CD8-positive, alpha-beta memory T cell (primary cell): ENCODE results near the gene CAPG. TPM values are rescaled to one million over a fixed set of nuclear protein-coding genes. Genes with fewer than 3 reads are reported as not detected.
"Not testable (repeated sequence)": the region's sequence is repeated elsewhere in the genome, so short reads cannot be mapped to it uniquely, and the experiment has no call there.

Source experiments
- CTCF ChIA-PET: fragments of 350-600 bp; sonication (Branson Sonifier 250); formaldehyde crosslinking; loops from one replicate; lab custom pipeline; 2021; ENCODE audit warnings: antibody characterized with exemption; lab: Charles Lee
- POLR2A ChIA-PET: fragments of 350-600 bp; sonication (Branson Sonifier 250); formaldehyde crosslinking; loops from one replicate; lab custom pipeline; 2021; ENCODE audit warnings: antibody characterized with exemption; lab: Charles Lee
- DNase-seq, 5 donors: peaks; one replicate each; pipeline versions ENCODE4 v3.0.0 to v3.0.0-alpha.2; 2020 to 2022; ENCODE audit warnings: mixed read lengths in 1 of 5
- H3K27ac ChIP-seq: one replicate; pipeline ENCODE4 v1.7.0; 2013; ENCODE audit warnings: low read depth, mild to moderate bottlenecking, low read length, moderate library complexity
- H3K27me3 ChIP-seq: 2 replicates; pipeline ENCODE4 v1.7.0; 2013; ENCODE audit warnings: low read length, mild to moderate bottlenecking; ENCODE audit not compliant: insufficient read depth, poor library complexity, severe bottlenecking
- H3K36me3 ChIP-seq: 2 replicates; pipeline ENCODE4 v1.7.0; 2013; ENCODE audit warnings: mild to moderate bottlenecking, low read length, moderate library complexity; ENCODE audit not compliant: insufficient read depth
- H3K4me1 ChIP-seq: 2 replicates; pipeline ENCODE4 v1.7.0; 2013; ENCODE audit warnings: mild to moderate bottlenecking, low read length, moderate library complexity; ENCODE audit not compliant: insufficient read depth
- H3K4me3 ChIP-seq: 2 replicates; pipeline ENCODE4 v1.7.0; 2013; ENCODE audit warnings: mild to moderate bottlenecking, low read length
- H3K9me3 ChIP-seq: 2 replicates; pipeline ENCODE4 v1.7.0; 2013; ENCODE audit warnings: mild to moderate bottlenecking, low read length
- H3K27ac Mint-ChIP-seq, 8 donors: one replicate each; pipeline ENCODE4 v1.8.0; 2020 to 2021; ENCODE audit warnings: mixed read lengths in 8 of 8, mild to moderate bottlenecking in 6 of 8, inconsistent platforms in 3 of 8, moderate library complexity in 3 of 8
- H3K27me3 Mint-ChIP-seq, 2 donors: one replicate each; pipeline ENCODE4 v1.8.0; 2020 to 2021; ENCODE audit warnings: mixed read lengths in 2 of 2, mild to moderate bottlenecking in 1 of 2, moderate library complexity in 1 of 2
- H3K36me3 Mint-ChIP-seq, 3 donors: one replicate each; pipeline ENCODE4 v1.8.0; 2020 to 2021; ENCODE audit warnings: mixed read lengths in 3 of 3, inconsistent platforms in 1 of 3, mild to moderate bottlenecking in 1 of 3
- H3K4me1 Mint-ChIP-seq, 3 donors: one replicate each; pipeline ENCODE4 v1.8.0; 2020 to 2021; ENCODE audit warnings: mixed read lengths in 3 of 3, inconsistent platforms in 1 of 3, mild to moderate bottlenecking in 1 of 3
- H3K4me3 Mint-ChIP-seq, 7 donors: one replicate each; pipeline ENCODE4 v1.8.0; 2020 to 2021; ENCODE audit warnings: mixed read lengths in 7 of 7, mild to moderate bottlenecking in 6 of 7, moderate library complexity in 4 of 7, inconsistent platforms in 2 of 7
- H3K9me3 Mint-ChIP-seq, 5 donors: one replicate each; pipeline ENCODE4 v1.8.0; 2020 to 2022; ENCODE audit warnings: mixed read lengths in 5 of 5, mild to moderate bottlenecking in 3 of 5, moderate library complexity in 2 of 5, inconsistent platforms in 1 of 5
- polyA plus RNA-seq: library from polyadenylated mRNA; unstranded; fragments of 300-500 nt; fragmentation: Illumina TruSeq; gene quantifications from one replicate; pipeline ENCODE4 v1.2.3, GENCODE V29; 2021
- total RNA-seq, 2 experiments: library from RNA; stranded (reverse); gene quantifications; one replicate each; pipeline ENCODE4 v1.2.3, GENCODE V29; 2021

Gene CAPG
- total and polyA plus RNA-seq, 3 experiments from 2014 or later: 22.3 to 36.0 (median 22.8) TPM

- peaks cover 10% of the 10 kb centered on the region for H3K36me3 ChIP-seq
- POLR2A ChIA-PET: interaction anchor here (0.6 to 0.7 kb wide), 2 partner anchors 31 to 48 kb away, joined by 3 to 8 read pairs; partner anchors contain the start of gene SH2D6
Measured at GRCh38 chr2:85387754-85388153, 22.4 kb downstream of the CAPG start.

GRCh38 chr2:85385746-85386145 lies 24.4 kb downstream of the CAPG start:
- no peaks in the 10 kb centered on the region for H3K27me3 ChIP-seq
- Mint-ChIP-seq H3K27ac (peak overlapping the region in 1 of 8 donors; percentile 46), H3K9me3 (no peaks in the 10 kb centered on the region), H3K36me3 (peaks cover 4 to 75% (median 10%) of the 10 kb centered on the region in 3 donors), H3K4me1 (no peaks in the 10 kb centered on the region), H3K4me3 (no peak overlapping the region), H3K27me3 (no peaks in the 10 kb centered on the region)
- DNase-seq: no peak
- H3K9me3 ChIP-seq: no peaks in the 10 kb centered on the region
- H3K36me3 ChIP-seq: peaks cover 10% of the 10 kb centered on the region
- no peaks in the 10 kb centered on the region for H3K4me1 ChIP-seq
- no peak overlapping the region for H3K27ac ChIP-seq
- ChIA-PET CTCF (interaction anchor here (0.6 kb wide), 1 partner anchor 23 kb away, joined by 3 read pairs; no protein-coding TSS in a partner anchor), POLR2A (interaction anchor here (0.5 kb wide), 1 partner anchor 152 kb away, joined by 3 read pairs; no protein-coding TSS in a partner anchor)
- H3K4me3 ChIP-seq: no peak overlapping the region

More at GRCh38 chr2:85387754-85388153, 22.4 kb downstream of the CAPG start:
- Mint-ChIP-seq H3K36me3 (peaks cover 4 to 74% (median 7%) of the 10 kb centered on the region in 3 donors), H3K9me3 (no peaks in the 10 kb centered on the region), H3K4me1 (peaks cover 5 to 7% (median 5%) of the 10 kb centered on the region in 3 donors), H3K4me3 (no peak overlapping the region), H3K27ac (no peak overlapping the region), H3K27me3 (no peaks in the 10 kb centered on the region)
- H3K4me3 ChIP-seq: no peak overlapping the region
- no peak for DNase-seq
- peaks cover 7% of the 10 kb centered on the region for H3K4me1 ChIP-seq
- H3K9me3 ChIP-seq: no peaks in the 10 kb centered on the region
- CTCF ChIA-PET: interaction anchor here (1.1 to 1.9 kb wide), 2 partner anchors 33 to 169 kb away, joined by 3 to 6 read pairs; no protein-coding TSS in a partner anchor
- H3K27me3 ChIP-seq: no peaks in the 10 kb centered on the region
- no peak overlapping the region for H3K27ac ChIP-seq

GRCh38 chr2:85383850-85384249 lies 26.3 kb downstream of the CAPG start:
- H3K27me3 ChIP-seq: no peaks in the 10 kb centered on the region
- no peak for DNase-seq
- CTCF ChIA-PET: interaction anchor here (1.8 kb wide), 1 partner anchor 168 kb away, joined by 5 read pairs; no protein-coding TSS in a partner anchor
- no peak overlapping the region for H3K27ac ChIP-seq
- POLR2A ChIA-PET: no interaction called here
- Mint-ChIP-seq H3K4me3 (no peak overlapping the region), H3K27me3 (no peaks in the 10 kb centered on the region), H3K36me3 (peaks cover 10 to 76% (median 11%) of the 10 kb centered on the region in 3 donors), H3K27ac (peak overlapping the region in 2 of 8 donors; percentile 38 to 51), H3K4me1 (no peaks in the 10 kb centered on the region), H3K9me3 (no peaks in the 10 kb centered on the region)
- H3K36me3 ChIP-seq: peaks cover 19% of the 10 kb centered on the region
- H3K4me1 ChIP-seq: no peaks in the 10 kb centered on the region
- H3K4me3 ChIP-seq: no peak overlapping the region
- no peaks in the 10 kb centered on the region for H3K9me3 ChIP-seq

- POLR2A ChIA-PET, H3K27me3 ChIP-seq, H3K4me1 ChIP-seq: not testable (repeated sequence)
Measured at GRCh38 chr2:85383151-85383550, 27.0 kb downstream of the CAPG start.

GRCh38 chr2:85380048-85380447 lies 30.1 kb downstream of the CAPG start:
- no peak overlapping the region for H3K27ac ChIP-seq
- POLR2A ChIA-PET: no interaction called here
- CTCF ChIA-PET: no interaction called here
- Mint-ChIP-seq H3K27me3 (no peaks in the 10 kb centered on the region), H3K4me1 (no peaks in the 10 kb centered on the region), H3K27ac (no peak overlapping the region), H3K9me3 (no peaks in the 10 kb centered on the region), H3K4me3 (no peak overlapping the region), H3K36me3 (peaks cover 24 to 81% (median 32%) of the 10 kb centered on the region in 3 donors)
- H3K9me3 ChIP-seq: no peaks in the 10 kb centered on the region
- H3K4me1 ChIP-seq: no peaks in the 10 kb centered on the region
- H3K36me3 ChIP-seq: peaks cover 27% of the 10 kb centered on the region
- H3K4me3 ChIP-seq: no peak overlapping the region
- DNase-seq: no peak
- H3K27me3 ChIP-seq: no peaks in the 10 kb centered on the region

More at GRCh38 chr2:85383151-85383550, 27.0 kb downstream of the CAPG start:
- H3K27ac ChIP-seq, H3K4me1 Mint-ChIP-seq, H3K9me3 Mint-ChIP-seq, H3K27ac Mint-ChIP-seq, DNase-seq, H3K4me3 ChIP-seq, H3K27me3 Mint-ChIP-seq, H3K9me3 ChIP-seq, H3K4me3 Mint-ChIP-seq: not testable (repeated sequence)
- peaks cover 20% of the 10 kb centered on the region for H3K36me3 ChIP-seq
- peaks cover 17 to 76% (median 18%) of the 10 kb centered on the region in 3 donors for H3K36me3 Mint-ChIP-seq
- CTCF ChIA-PET: interaction anchor here (1.8 kb wide), 1 partner anchor 169 kb away, joined by 5 read pairs; no protein-coding TSS in a partner anchor

- Mint-ChIP-seq H3K27me3 (no peaks in the 10 kb centered on the region), H3K36me3 (peaks cover 20 to 73% (median 34%) of the 10 kb centered on the region in 3 donors), H3K9me3 (no peaks in the 10 kb centered on the region), H3K4me3 (no peak overlapping the region), H3K4me1 (no peaks in the 10 kb centered on the region), H3K27ac (no peak overlapping the region)
- H3K36me3 ChIP-seq: peaks cover 27% of the 10 kb centered on the region
- DNase-seq: no peak
- no peak overlapping the region for H3K4me3 ChIP-seq
- no peaks in the 10 kb centered on the region for H3K27me3 ChIP-seq
- ChIA-PET CTCF (no interaction called here), POLR2A (no interaction called here)
- no peaks in the 10 kb centered on the region for H3K9me3 ChIP-seq
- no peaks in the 10 kb centered on the region for H3K4me1 ChIP-seq
- H3K27ac ChIP-seq: no peak overlapping the region
Measured at GRCh38 chr2:85378257-85378656, 31.9 kb downstream of the CAPG start.

GRCh38 chr2:85377083-85377482 lies 33.1 kb downstream of the CAPG start:
- Histone ChIP-seq H3K4me1 (no peaks in the 10 kb centered on the region), H3K27me3 (no peaks in the 10 kb centered on the region), H3K4me3 (no peak overlapping the region), H3K9me3 (no peaks in the 10 kb centered on the region), H3K36me3 (peaks cover 27% of the 10 kb centered on the region), H3K27ac (no peak overlapping the region)
- peaks cover 20 to 74% (median 34%) of the 10 kb centered on the region in 3 donors for H3K36me3 Mint-ChIP-seq
- ChIA-PET POLR2A (no interaction called here), CTCF (no interaction called here)
- no peaks in the 10 kb centered on the region for H3K4me1 Mint-ChIP-seq
- no peak for DNase-seq
- no peak overlapping the region for H3K27ac Mint-ChIP-seq
- no peaks in the 10 kb centered on the region for H3K9me3 Mint-ChIP-seq
- no peaks in the 10 kb centered on the region for H3K27me3 Mint-ChIP-seq
- no peak overlapping the region for H3K4me3 Mint-ChIP-seq

- no peaks in the 10 kb centered on the region for H3K9me3 Mint-ChIP-seq
- Histone ChIP-seq H3K4me3 (no peak overlapping the region), H3K9me3 (no peaks in the 10 kb centered on the region), H3K27me3 (no peaks in the 10 kb centered on the region), H3K27ac (no peak overlapping the region), H3K4me1 (no peaks in the 10 kb centered on the region), H3K36me3 (peaks cover 27% of the 10 kb centered on the region)
- POLR2A ChIA-PET: no interaction called here
- no peaks in the 10 kb centered on the region for H3K27me3 Mint-ChIP-seq
- CTCF ChIA-PET: no interaction called here
- H3K4me3 Mint-ChIP-seq: no peak overlapping the region
- DNase-seq: no peak
- H3K36me3 Mint-ChIP-seq: peaks cover 20 to 74% (median 35%) of the 10 kb centered on the region in 3 donors
- H3K27ac Mint-ChIP-seq: no peak overlapping the region
- H3K4me1 Mint-ChIP-seq: no peaks in the 10 kb centered on the region
Measured at GRCh38 chr2:85376291-85377065, 33.7 kb downstream of the CAPG start.
